GM19463 (cell line): ENCODE measurements around the gene RNF151.

Experiments used
- ATAC-seq: cut with Tn5 transposase; IDR thresholded peaks from one replicate; pipeline ENCODE4 v1.9.1; 2021; ENCODE audit warnings: mild to moderate bottlenecking, moderate library complexity; ENCODE audit not compliant: unreplicated experiment

RNF151 gene

GRCh38 chr16:1976216-1976520 lies 9.5 kb downstream of the RNF151 start:
- no peak for ATAC-seq

DNA sequence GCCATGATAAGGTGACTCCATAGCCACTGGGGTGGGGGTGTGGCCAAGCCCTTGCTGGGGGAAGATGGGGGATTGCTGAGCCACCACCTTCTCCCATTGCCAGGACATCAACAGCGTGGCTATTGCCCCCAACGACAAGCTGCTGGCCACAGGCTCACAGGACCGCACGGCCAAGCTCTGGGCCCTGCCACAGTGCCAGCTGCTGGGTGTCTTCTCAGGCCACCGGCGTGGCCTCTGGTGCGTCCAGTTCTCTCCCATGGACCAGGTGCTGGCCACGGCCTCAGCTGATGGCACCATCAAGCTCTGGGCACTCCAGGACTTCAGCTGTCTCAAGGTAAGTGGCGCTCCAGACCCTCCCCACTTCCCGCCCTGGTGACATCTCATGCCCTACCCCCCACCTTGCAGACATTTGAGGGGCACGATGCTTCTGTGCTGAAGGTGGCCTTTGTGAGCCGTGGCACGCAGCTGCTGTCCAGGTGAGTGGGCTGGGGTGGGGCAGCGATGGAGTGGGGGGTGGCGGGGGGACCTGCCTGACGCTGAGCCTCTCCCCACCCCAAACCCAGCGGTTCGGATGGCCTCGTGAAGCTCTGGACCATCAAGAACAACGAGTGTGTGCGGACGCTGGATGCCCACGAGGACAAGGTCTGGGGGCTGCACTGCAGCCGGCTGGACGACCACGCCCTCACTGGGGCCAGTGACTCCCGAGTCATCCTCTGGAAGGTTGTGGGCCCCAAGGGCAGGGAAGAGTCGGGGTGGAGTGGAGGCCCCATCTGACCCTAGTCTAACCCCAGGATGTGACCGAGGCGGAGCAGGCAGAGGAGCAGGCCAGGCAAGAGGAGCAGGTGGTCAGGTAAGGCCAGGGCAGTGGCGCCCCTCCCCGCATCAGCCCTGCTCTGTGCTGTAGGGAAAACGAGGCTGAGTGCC lies 10.6 kb downstream of the RNF151 start:
- no peak for ATAC-seq

- no peak for ATAC-seq
Observed at GRCh38 chr16:1977875-1978268, 11.2 kb downstream of the RNF151 start.

- no peak for ATAC-seq
Observed at GRCh38 chr16:1978476-1979120, 11.9 kb downstream of the RNF151 start.

GRCh38 chr16:1979271-1980029 lies 12.8 kb downstream of the RNF151 start:
- no peak for ATAC-seq

DNA sequence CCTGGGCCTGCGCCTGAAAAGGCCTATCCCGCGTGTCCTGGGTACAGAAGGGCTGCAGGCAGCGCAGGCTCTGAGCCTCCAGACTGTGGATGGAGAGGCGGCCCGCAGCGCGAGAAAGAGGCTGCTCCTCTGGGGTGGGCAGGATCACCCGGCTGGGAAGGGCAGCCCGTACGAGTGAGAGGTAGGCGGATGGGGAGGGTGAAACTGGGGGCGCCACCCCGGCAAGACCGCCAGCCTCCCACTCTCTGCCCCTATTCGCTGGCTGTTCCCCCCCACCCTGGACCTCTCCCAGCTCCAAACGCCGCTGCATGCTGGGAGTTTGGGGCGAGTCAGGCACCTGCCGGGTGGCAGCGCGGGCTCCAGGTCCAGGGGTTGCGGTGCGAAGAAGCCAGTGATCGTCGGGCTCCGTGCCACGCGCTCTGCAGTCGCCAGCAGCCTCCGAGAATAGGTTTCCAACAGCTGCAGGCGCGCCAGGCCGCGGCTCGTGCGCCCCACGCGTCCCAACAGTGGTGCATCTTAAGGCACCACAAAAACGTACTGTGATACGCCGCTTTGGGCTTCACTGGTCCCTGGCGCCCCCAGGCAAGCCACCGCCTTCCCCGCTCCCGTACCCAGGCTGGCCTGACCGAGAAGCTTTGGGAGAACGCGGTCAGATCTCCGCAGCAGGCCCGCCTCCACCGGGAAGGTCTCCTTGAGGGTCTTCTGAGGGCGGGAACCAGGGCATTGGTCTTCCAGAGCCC lies 13.5 kb downstream of the RNF151 start:
- ATAC-seq, result no peak

DNA sequence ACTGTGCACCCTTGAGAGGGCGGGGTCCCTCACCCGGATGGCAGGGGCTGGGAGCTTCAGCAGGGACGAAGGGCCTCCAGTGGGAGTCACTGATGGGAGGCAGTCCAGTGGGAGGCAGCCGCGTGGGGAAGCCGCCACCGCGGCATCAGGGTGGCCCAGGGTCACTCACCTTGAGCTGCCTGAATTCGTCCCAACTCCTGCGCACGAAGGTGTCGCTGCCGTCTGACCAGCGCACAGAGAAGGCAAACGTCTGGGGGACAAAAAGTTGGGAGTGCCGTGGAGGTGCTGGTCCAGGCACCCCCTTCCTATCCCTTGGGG lies 14.1 kb downstream of the RNF151 start:
- no peak for ATAC-seq

- ATAC-seq, result no peak
Observed at GRCh38 chr16:1981398-1981836, 14.8 kb downstream of the RNF151 start, which contains the start of gene NOXO1. NOXO1 (minus strand) TSS chr16:1981469; CDS start chr16:1981179, 290 bp downstream.

DNA sequence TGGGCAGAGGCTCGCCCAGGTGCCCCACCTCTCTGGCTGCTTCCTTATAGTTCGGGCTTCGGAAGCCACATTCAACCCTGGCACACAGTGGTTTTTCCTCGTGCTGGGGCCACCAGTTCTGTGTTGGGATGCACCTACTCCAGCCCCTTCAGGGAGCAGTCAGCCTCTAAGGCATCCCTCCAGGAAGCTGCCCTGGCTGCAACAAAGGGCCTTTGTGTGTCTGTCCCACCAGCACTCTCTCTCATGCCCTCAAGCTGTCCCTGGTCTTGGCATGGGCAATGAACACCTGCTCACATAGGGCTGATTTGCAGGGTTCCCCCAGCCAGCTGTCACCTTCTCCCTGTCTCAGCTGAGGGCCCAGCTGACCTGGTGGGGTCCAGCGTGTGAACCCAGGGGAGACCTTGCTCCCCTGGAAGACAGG lies 15.4 kb downstream of the RNF151 start:
- no peak for ATAC-seq

DNA sequence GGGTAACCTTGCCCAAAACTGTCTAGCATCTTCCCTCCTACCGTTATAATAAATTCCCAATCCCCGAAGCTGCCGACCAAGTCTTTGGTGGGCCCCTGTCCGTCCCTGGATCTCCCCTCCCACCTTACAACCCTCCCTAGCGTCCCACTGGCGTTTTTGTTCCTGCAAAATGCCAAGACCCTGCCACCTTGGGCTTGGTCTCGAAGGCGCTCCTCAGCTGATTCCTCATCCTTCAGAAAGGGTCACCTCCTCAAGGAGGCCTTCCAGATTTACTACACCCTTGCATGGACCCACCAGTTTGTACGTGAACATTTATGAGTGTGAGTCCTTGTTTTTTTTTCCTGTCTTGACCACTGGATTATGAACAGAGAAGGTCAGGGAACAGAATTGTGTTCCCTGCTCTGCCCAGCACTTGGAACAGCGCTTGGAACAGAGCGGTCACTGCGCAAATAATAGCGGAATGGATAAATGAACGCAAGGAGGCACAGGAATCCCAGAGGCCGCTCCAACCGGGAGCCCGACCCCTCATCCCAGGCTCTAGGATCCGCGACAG lies 16.4 kb downstream of the RNF151 start:
- no peak for ATAC-seq

- peak; percentile 82 for ATAC-seq
Observed at GRCh38 chr16:1983544-1984346, 17.1 kb downstream of the RNF151 start, which contains the start of gene GFER. GFER (plus strand) TSS chr16:1984193; CDS start chr16:1984219, 26 bp downstream.

- ATAC-seq, result no peak
Observed at GRCh38 chr16:1984347-1985225, 17.9 kb downstream of the RNF151 start.

- no peak for ATAC-seq
Observed at GRCh38 chr16:1985466-1986150, 19.0 kb downstream of the RNF151 start.

GRCh38 chr16:1987198-1987597 lies 20.5 kb downstream of the RNF151 start:
- no peak for ATAC-seq

GRCh38 chr16:1989209-1990100 lies 22.8 kb downstream of the RNF151 start, which contains the start of gene SYNGR3:
SYNGR3 (plus strand) TSS chr16:1989970; CDS start chr16:1990103, 133 bp downstream.
- no peak for ATAC-seq

- ATAC-seq, result no peak
Observed at GRCh38 chr16:1990101-1990350, 23.4 kb downstream of the RNF151 start.
